SK-N-SH (cell line): ENCODE results near the gene RANBP10. TPM values are rescaled to one million over a fixed set of nuclear protein-coding genes. Genes with fewer than 3 reads are reported as not detected.

ENCODE experiments used
- CTCF ChIA-PET: fragments of 300-600, 350-600 bp; formaldehyde crosslinking; extraction: SDS; loops from one replicate; lab custom pipeline; 2021; lab: Yijun Ruan, JAX
- POLR2A ChIA-PET: fragments of 350-600 bp; sonication (Branson Sonifier 250); formaldehyde crosslinking; extraction: SDS; loops from one replicate; lab custom pipeline; 2020; ENCODE audit warnings: antibody characterized with exemption, inconsistent platforms; lab: Yijun Ruan, JAX
- DNase-seq: peaks from one replicate; pipeline ENCODE4 v3.0.0; 2012
- H2AFZ ChIP-seq: fragments of 200-600 bp; sonication (generic); 2 replicates; pipeline ENCODE4 v1.8.1; 2016; ENCODE audit warnings: antibody characterized with exemption, mild to moderate bottlenecking, low read depth
- H3F3A ChIP-seq: fragments of 200-600 bp; sonication (generic); replicated peaks from 2 replicates; pipeline ENCODE3; 2016; ENCODE audit warnings: antibody characterized with exemption, mild to moderate bottlenecking; ENCODE audit not compliant: insufficient read depth
- H3K27ac ChIP-seq, 2 experiments: fragments of 200-500 bp in 1 of 2; fragments of 200-600 bp in 1 of 2; sonication (Bioruptor generic) in 1 of 2; sonication (generic), shearing (Covaris generic) in 1 of 2; 2 replicates each; pipeline versions ENCODE4 v1.5.1 to v1.6.1; 2014 to 2016; ENCODE audit warnings: low read depth in 2 of 2, inconsistent platforms in 1 of 2, low read length in 1 of 2, mild to moderate bottlenecking in 1 of 2, mixed read lengths in 1 of 2
- H3K27me3 ChIP-seq: fragments of 200-600 bp; sonication (generic), shearing (Covaris generic); 2 replicates; pipeline ENCODE4 v1.6.1; 2016; ENCODE audit warnings: mixed run types; ENCODE audit not compliant: insufficient read depth
- H3K36me3 ChIP-seq, 2 experiments: fragments of 200-500 bp in 1 of 2; fragments of 200-600 bp in 1 of 2; sonication (Bioruptor generic) in 1 of 2; sonication (generic) in 1 of 2; replicated peaks in 1 of 2; 2 replicates each; pipeline versions ENCODE3 to v1.5.1; 2014 to 2016; ENCODE audit warnings: low read length in 1 of 2, mild to moderate bottlenecking in 1 of 2; ENCODE audit not compliant: insufficient read depth in 2 of 2, control insufficient read depth in 1 of 2
- H3K4me1 ChIP-seq, 2 experiments: fragments of 200-500 bp in 1 of 2; fragments of 200-600 bp in 1 of 2; sonication (Bioruptor generic) in 1 of 2; sonication (generic), shearing (Covaris generic) in 1 of 2; 2 replicates each; pipeline versions ENCODE4 v1.5.1 to v1.6.1; 2014 to 2016; ENCODE audit warnings: low read depth in 1 of 2, low read length in 1 of 2, mixed run types in 1 of 2; ENCODE audit not compliant: insufficient read depth in 2 of 2, control insufficient read depth in 1 of 2
- H3K4me2 ChIP-seq: fragments of 200-600 bp; sonication (generic), shearing (Covaris generic); 2 replicates; pipeline ENCODE4 v1.6.1; 2017; ENCODE audit warnings: mixed run types
- H3K4me3 ChIP-seq, 2 experiments: fragments of 200-500 bp in 1 of 2; fragments of 200-600 bp in 1 of 2; sonication (Bioruptor generic) in 1 of 2; sonication (generic), shearing (Covaris generic) in 1 of 2; 2 replicates each; pipeline versions ENCODE4 v1.5.1 to v1.8.1; 2014 to 2016; ENCODE audit warnings: low read depth in 2 of 2, inconsistent platforms in 1 of 2, low read length in 1 of 2, mild to moderate bottlenecking in 1 of 2, mixed read lengths in 1 of 2, moderate library complexity in 1 of 2
- H3K79me2 ChIP-seq: fragments of 200-600 bp; sonication (generic); 2 replicates; pipeline ENCODE4 v1.8.1; 2017; ENCODE audit warnings: mild to moderate bottlenecking; ENCODE audit not compliant: insufficient read depth
- H3K9ac ChIP-seq: fragments of 200-600 bp; sonication (generic); 2 replicates; pipeline ENCODE4 v1.6.1; 2017; ENCODE audit warnings: mixed run types
- H3K9me2 ChIP-seq: fragments of 200-600 bp; sonication (generic); 2 replicates; pipeline ENCODE4 v1.6.1; 2017; ENCODE audit warnings: mixed run types
- H3K9me3 ChIP-seq: fragments of 200-600 bp; sonication (generic); 2 replicates; pipeline ENCODE4 v1.6.1; 2017; ENCODE audit warnings: mixed run types, mild to moderate bottlenecking, moderate library complexity
- H4K20me1 ChIP-seq: fragments of 200-600 bp; sonication (generic); 2 replicates; pipeline ENCODE4 v1.6.1; 2017; ENCODE audit warnings: mild to moderate bottlenecking, mixed run types; ENCODE audit not compliant: insufficient read depth
- ELF1 ChIP-seq: IDR thresholded peaks from 2 replicates; pipeline ENCODE4 v1.4.0; 2012
- FOXJ3 ChIP-seq: sonication (generic); formaldehyde crosslinking; IDR thresholded peaks from 2 replicates; pipeline ENCODE4 v1.5.1; 2020; ENCODE audit warnings: mild to moderate bottlenecking, missing genetic modification reagents
- GABPA ChIP-seq: IDR thresholded peaks from 2 replicates; pipeline ENCODE4 v1.4.0; 2012; ENCODE audit warnings: low read depth, mild to moderate bottlenecking
- GATA2 ChIP-seq: sonication (generic); formaldehyde crosslinking; IDR thresholded peaks from 2 replicates; pipeline ENCODE4 v1.5.0; 2020; ENCODE audit warnings: mild to moderate bottlenecking, missing genetic modification reagents
- NRF1 ChIP-seq: IDR thresholded peaks from 2 replicates; pipeline ENCODE4 v1.6.1; 2012; ENCODE audit warnings: low read depth, mild to moderate bottlenecking, low read length
- POLR2AphosphoS5 ChIP-seq: IDR thresholded peaks from 2 replicates; pipeline ENCODE4 v1.6.1; 2012; ENCODE audit warnings: low read depth, low read length
- RAD21 ChIP-seq: IDR thresholded peaks from 2 replicates; pipeline ENCODE4 v1.6.1; 2012; ENCODE audit warnings: mild to moderate bottlenecking, low read length
- SMC3 ChIP-seq: IDR thresholded peaks from 2 replicates; pipeline ENCODE4 v1.6.1; 2012; ENCODE audit warnings: low read depth, low read length, improper control_type of control experiment
- TCF12 ChIP-seq: IDR thresholded peaks from 2 replicates; pipeline ENCODE4 v1.4.0; 2012
- TEAD4 ChIP-seq: IDR thresholded peaks from 2 replicates; pipeline ENCODE4 v1.4.0; 2012; ENCODE audit warnings: mild to moderate bottlenecking, borderline replicate concordance; ENCODE audit not compliant: insufficient read depth
- ZBTB33 ChIP-seq: IDR thresholded peaks from 2 replicates; pipeline ENCODE4 v1.4.0; 2012; ENCODE audit warnings: low read depth, borderline replicate concordance
- WGBS: methylation state at CpG from one replicate; pipeline ENCODE4 v1.1.6; 2017; ENCODE audit warnings: low lambda C conversion rate; 5-methylcytosine and 5-hydroxymethylcytosine counted together
- polyA plus RNA-seq, 3 experiments: library from polyadenylated mRNA; depleted of rRNA; stranded (reverse); fragments of >200 nt; gene quantifications; 2 replicates each; pipeline ENCODE4 v1.2.3, GENCODE V29; 2012
- TF ChIP-seq, protein P1 (sequence below): IDR thresholded peaks from 2 replicates; pipeline ENCODE4 v1.4.0; 2012; ENCODE audit warnings: low read depth

The RANBP10 gene
- polyA plus RNA-seq, 1 of the 3 experiments (the other 2 are of a cell fraction) = 12.1 TPM

GRCh38 chr16:67723911-67724305 is 82.5 kb downstream of the RANBP10 start:
- ChIA-PET CTCF (interaction anchor here (0.7 to 1.5 kb wide), 4 partner anchors 19 to 210 kb away, joined by 3 to 4 read pairs (median 4); no protein-coding TSS in a partner anchor), POLR2A (no interaction called here)
- H3K79me2 ChIP-seq = peaks cover 2% of the 10 kb centered on the region
- H3K27me3 ChIP-seq = no peaks in the 10 kb centered on the region
- DNase-seq = no peak
- H3K4me2 ChIP-seq = no peak overlapping the region
- peaks cover 5% of the 10 kb centered on the region for H3F3A ChIP-seq
- H3K9ac ChIP-seq = no peak overlapping the region
- no peaks in the 10 kb centered on the region for H4K20me1 ChIP-seq
- H3K36me3 ChIP-seq = peaks cover 5 to 20% of the 10 kb centered on the region in 2 experiments
- H2AFZ ChIP-seq = no peak overlapping the region
- no peaks in the 10 kb centered on the region for H3K9me3 ChIP-seq
- 92% methylated on average over 5 of the region's 5 CpGs for WGBS
- H3K9me2 ChIP-seq = no peaks in the 10 kb centered on the region
- H3K4me3 ChIP-seq = no peak overlapping the region
- TF ChIP-seq FOXJ3 (CRISPR knock-in tag) (no peak), TCF12 (no peak)
- TF ChIP-seq, all 33 proteins: peak for 0
- H3K4me1 ChIP-seq = peaks cover 5 to 10% of the 10 kb centered on the region in 2 experiments; a peak in 3 of 4 replicates
- peak overlapping the region in 1 of 2 experiments; percentile 21; a peak in 1 of 4 replicates for H3K27ac ChIP-seq

- 100% methylated on average over 1 of the region's 5 CpGs for WGBS
- no peak for DNase-seq
These were observed 83.0 kb downstream of the RANBP10 start for GRCh38 chr16:67723151-67723910.

DNA sequence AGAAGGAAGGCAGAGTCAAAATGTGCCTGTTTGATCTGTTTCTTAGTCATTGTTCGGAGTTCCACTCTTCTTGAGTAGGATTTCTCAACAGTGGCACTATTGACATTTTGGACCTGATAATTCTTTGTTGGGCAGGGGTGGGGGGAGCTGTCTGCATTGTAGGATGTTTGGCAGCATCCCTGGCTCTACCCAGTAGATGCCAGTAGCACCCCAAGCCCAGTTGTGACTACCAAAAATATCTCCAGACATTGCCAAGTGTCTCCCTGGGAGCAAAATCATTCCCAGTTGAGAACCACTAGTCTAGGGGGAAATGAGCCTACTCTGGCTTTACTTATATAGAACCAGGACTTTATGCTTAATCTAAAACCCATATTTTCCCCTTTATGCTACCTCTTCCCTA is 86.1 kb downstream of the RANBP10 start:
- DNase-seq = no peak
- H3F3A ChIP-seq = peaks cover 5% of the 10 kb centered on the region
- H3K9me3 ChIP-seq = no peaks in the 10 kb centered on the region
- ChIA-PET CTCF (interaction anchor here (0.9 to 2.0 kb wide), 4 partner anchors 9 to 116 kb away, joined by 4 to 6 read pairs (median 5); no protein-coding TSS in a partner anchor), POLR2A (interaction anchor here (0.9 to 1.2 kb wide), 2 partner anchors 15 to 19 kb away, joined by 3 read pairs; no protein-coding TSS in a partner anchor)
- no peaks in the 10 kb centered on the region for H3K27me3 ChIP-seq
- H3K4me3 ChIP-seq = peak overlapping the region; percentile 74 to 90; a peak in 3 of 4 replicates
- peaks cover 5 to 18% of the 10 kb centered on the region in 2 experiments; a peak in 3 of 4 replicates for H3K4me1 ChIP-seq
- TF ChIP-seq ELF1 = no peak
- no peak for TF ChIP-seq ZBTB33
- TF ChIP-seq GATA2 (CRISPR knock-in tag) = no peak
- TF ChIP-seq RAD21 = no peak
- TF ChIP-seq, protein P1, sequence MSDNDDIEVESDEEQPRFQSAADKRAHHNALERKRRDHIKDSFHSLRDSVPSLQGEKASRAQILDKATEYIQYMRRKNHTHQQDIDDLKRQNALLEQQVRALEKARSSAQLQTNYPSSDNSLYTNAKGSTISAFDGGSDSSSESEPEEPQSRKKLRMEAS = no peak
- TF ChIP-seq SMC3 = no peak
- no peak for TF ChIP-seq GABPA
- no peak for TF ChIP-seq POLR2AphosphoS5
- TF ChIP-seq TEAD4 = no peak
- no peak for TF ChIP-seq TCF12
- H2AFZ ChIP-seq = peak overlapping the region; percentile 89; the same call in 1 of the 2 replicates
- H3K79me2 ChIP-seq = peaks cover 39% of the 10 kb centered on the region
- peak overlapping the region; percentile 92 for H3K4me2 ChIP-seq
- peaks cover 4 to 10% of the 10 kb centered on the region in 2 experiments for H3K36me3 ChIP-seq
- H4K20me1 ChIP-seq = 0 out of 2 replicates have a peak, but pooled peaks cover 4% of the 10 kb centered on the region
- 36% methylated on average over 1 of the region's 1 CpG for WGBS
- H3K9me2 ChIP-seq = no peaks in the 10 kb centered on the region
- H3K27ac ChIP-seq = peak overlapping the region in 1 of 2 experiments; percentile 77; a peak in 3 of 4 replicates
- H3K9ac ChIP-seq = 0 out of 2 replicates have a peak overlapping the region, but pooled peaks have one; percentile 87

More at GRCh38 chr16:67723151-67723910, 83.0 kb downstream of the RANBP10 start:
- ChIA-PET POLR2A (no interaction called here), CTCF (interaction anchor here (0.7 kb wide), 1 partner anchor 209 kb away, joined by 3 read pairs; no protein-coding TSS in a partner anchor)
- Histone ChIP-seq H3K36me3 (peaks cover 5 to 14% of the 10 kb centered on the region in 2 experiments), H3K27me3 (no peaks in the 10 kb centered on the region), H3K27ac (peak overlapping the region in 1 of 2 experiments; percentile 21; a peak in 2 of 4 replicates), H4K20me1 (no peaks in the 10 kb centered on the region), H2AFZ (no peak overlapping the region), H3K9me3 (no peaks in the 10 kb centered on the region), H3K4me3 (no peak overlapping the region), H3K9me2 (no peaks in the 10 kb centered on the region), H3K79me2 (peaks cover 8% of the 10 kb centered on the region), H3K9ac (no peak overlapping the region), H3F3A (peaks cover 5% of the 10 kb centered on the region), H3K4me2 (no peak overlapping the region), H3K4me1 (peaks cover 5 to 11% of the 10 kb centered on the region in 2 experiments; a peak in 3 of 4 replicates)
- TF ChIP-seq NRF1 (no peak), TCF12 (peak; percentile 46; the same call in 1 of the 2 replicates)
- TF ChIP-seq, protein P1 = peak; percentile 34; the same call in 1 of the 2 replicates
